IMR-90 (cell line): Measurements from ENCODE around the gene BZW2.

Experiments
- CHD1 ChIP-seq: IDR thresholded peaks from 2 replicates; pipeline ENCODE4 v1.6.1; 2012; ENCODE audit warnings: low read depth, low read length, improper control_type of control experiment
- CTCF ChIP-seq: conservative IDR thresholded peaks from 2 replicates; pipeline ENCODE4 v1.5.1; 2012; ENCODE audit warnings: mild to moderate bottlenecking, low read depth, low read length, improper control_type of control experiment
- POLR2A ChIP-seq: IDR thresholded peaks from 2 replicates; pipeline ENCODE4 v1.6.1; 2012; ENCODE audit warnings: mild to moderate bottlenecking, low read depth, low read length
- RAD21 ChIP-seq: IDR thresholded peaks from 2 replicates; pipeline ENCODE4 v1.6.1; 2012; ENCODE audit warnings: low read length, improper control_type of control experiment
- RCOR1 ChIP-seq: IDR thresholded peaks from 2 replicates; pipeline ENCODE4 v1.6.1; 2012; ENCODE audit warnings: mild to moderate bottlenecking, low read length, improper control_type of control experiment; ENCODE audit not compliant: insufficient replicate concordance
- USF2 ChIP-seq: fragments of 150-350 bp; IDR thresholded peaks from 2 replicates; pipeline ENCODE4 v1.6.1; 2017; ENCODE audit warnings: mild to moderate bottlenecking, antibody characterized with exemption, low read length, low read depth

- TF ChIP-seq POLR2A: no peak
- TF ChIP-seq USF2: no peak
- TF ChIP-seq CHD1: no peak
- no peak for TF ChIP-seq CTCF
- TF ChIP-seq RAD21: no peak
- TF ChIP-seq RCOR1: no peak
Measured at GRCh38 chr7:16740996-16741395, 95.0 kb downstream of the BZW2 start.
